ENCODE measurements around the gene GOLGA8H. TPM values are rescaled to one million over a fixed set of nuclear protein-coding genes. Genes with fewer than 3 reads are reported as not detected.

The GOLGA8H gene
- 0.22 TPM in 1 of 2 replicates, not detected in the other for total RNA-seq

GRCh38 chr15:30603796-30604195 is at the start of gene GOLGA8H:
GOLGA8H (plus strand) TSS chr15:30604028; CDS start chr15:30604126, 98 bp downstream.

GRCh38 chr15:30625436-30626193 is 21.8 kb downstream of the GOLGA8H start, which contains the start of gene ARHGAP11B:
ARHGAP11B (plus strand) TSS chr15:30626128.

Small RNA genes within 50 kb of the gene (small RNA-seq; reads per million reads assigned to genes)
- gene RF00096 (ENCODE audit: low replicate concordance) = not detected
- not detected for gene RN7SL628P (ENCODE audit: low replicate concordance)
- not detected for gene RN7SL796P (ENCODE audit: low replicate concordance)

Other genes with a start within 250 kb of the GOLGA8H start
- gene CHRFAM7A, start 210.5 kb upstream of the GOLGA8H start, total RNA-seq = 0.22 TPM in 1 of 2 replicates, not detected in the other
- gene GOLGA8R, start 189.8 kb upstream of the GOLGA8H start, total RNA-seq = 0.66 and 0.86 TPM in 2 replicates
- gene GOLGA8Q, start 52.0 kb upstream of the GOLGA8H start, total RNA-seq = 0.29 and 1.1 TPM in 2 replicates

Data from placental pericyte (primary cell).